GM19099 (cell line): ENCODE results near the gene UPF3A.

Experiments
- POLR2A ChIP-seq: IDR thresholded peaks from 3 replicates; pipeline ENCODE4 v1.6.1; 2011; ENCODE audit warnings: low read depth; ENCODE audit not compliant: insufficient read length; ENCODE audit errors: extremely low read depth

Gene UPF3A

DNA sequence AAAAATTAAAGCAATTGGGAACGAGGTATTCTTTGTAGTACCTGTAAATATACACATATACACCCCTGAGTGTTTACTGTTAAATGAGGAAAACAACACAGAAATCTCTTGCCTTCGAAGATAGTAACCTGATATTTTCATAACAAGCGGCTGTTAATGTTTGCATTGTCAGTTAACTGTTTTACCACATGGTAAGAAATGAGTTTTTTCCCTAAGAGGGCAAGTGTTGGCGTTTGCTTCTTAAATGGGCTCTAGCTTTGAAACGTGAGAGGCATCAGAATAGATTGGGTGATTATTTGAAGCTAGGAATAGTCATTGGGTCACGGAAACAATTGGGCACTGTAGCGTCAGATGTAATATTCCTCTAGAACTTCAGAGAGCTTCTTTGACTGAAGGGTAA lies 22.0 kb upstream of the UPF3A start:
- no peak for TF ChIP-seq POLR2A

DNA sequence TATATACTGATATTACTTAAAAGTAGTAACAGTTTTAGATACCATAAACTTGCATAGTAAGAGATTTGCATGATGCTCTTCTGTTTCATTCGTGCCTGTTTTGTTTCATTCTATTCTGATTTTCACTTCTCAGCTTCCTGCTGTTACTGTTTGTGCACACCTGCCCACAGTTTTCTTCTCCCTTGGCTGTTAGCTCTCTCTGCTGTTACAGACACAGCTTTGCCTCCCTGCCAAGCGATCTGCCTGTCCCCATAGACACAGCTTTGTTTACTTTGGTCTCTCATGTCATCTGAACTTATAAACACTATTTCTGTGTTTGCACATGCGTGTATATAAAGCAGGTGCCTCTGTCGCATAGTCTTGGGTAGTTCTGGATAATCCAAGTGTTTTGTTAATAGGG lies 21.4 kb upstream of the UPF3A start:
- TF ChIP-seq POLR2A, result no peak

DNA sequence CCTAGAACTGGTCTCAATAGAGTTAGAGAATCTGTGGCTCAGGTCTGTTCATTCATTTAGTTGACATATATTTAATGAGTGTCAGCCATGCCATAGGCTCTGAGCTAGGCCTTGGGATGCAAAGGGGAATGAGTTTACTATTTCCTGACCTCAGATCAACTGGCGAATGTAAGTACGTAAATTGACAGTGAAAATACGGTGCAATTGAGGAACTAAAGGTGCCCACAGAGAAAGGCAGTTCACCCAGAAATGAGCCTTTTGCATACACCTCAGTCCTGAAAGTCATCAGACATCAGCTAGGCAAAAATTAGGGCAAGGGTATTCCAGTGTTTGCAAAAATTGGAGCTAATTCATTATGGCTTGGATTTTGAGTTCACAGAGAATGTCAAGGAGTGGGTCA lies 20.6 kb upstream of the UPF3A start:
- no peak for TF ChIP-seq POLR2A

DNA sequence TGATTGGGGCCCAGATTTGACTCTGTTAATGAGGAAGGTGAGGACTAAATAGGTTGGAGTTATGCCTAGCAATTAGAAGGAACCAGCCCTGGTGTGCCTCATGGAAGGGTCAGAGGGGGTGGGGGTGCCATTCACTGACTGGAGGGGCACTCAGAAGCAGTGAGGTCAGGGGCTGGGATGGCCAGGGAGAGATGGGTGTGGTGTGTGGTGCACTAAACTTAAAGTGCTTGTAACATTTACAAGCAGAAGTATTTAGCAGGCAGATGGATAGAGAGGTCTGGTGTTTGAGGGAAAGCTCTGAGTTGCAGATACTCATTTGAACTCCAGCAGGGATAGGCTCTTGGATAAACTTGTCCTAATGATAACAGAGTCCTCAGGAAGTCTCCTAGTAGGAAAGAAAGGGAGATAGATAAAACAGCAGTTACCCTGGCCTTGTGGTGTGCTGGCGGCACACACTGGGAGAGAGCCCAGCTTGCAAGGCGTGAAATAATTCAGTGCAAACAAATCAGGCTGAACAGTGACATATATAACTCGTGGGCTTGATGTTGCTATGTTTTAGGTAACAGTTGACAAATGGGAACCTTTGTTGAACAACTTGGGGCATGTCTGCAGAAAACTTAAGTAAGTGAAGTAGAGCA lies 20.0 kb upstream of the UPF3A start:
- no peak for TF ChIP-seq POLR2A

DNA sequence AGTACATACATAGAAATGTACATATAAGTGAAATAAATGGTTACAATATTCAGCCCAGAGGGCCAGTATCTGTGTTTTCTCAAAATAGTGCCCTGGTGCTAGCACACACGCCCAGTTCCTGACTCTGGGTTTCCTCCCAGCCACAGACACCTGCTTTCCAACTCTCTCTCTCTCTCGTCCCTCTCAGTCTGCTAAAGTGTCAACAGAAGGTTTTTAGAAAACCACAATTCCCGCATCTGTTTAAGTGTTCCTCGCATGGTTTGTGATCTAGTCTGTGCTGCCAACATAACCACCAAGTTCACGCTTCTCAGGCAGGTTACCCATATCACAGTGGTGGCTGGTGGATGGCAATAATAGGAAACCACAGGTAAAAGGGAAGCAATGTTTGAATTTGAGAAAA lies 17.8 kb upstream of the UPF3A start:
- TF ChIP-seq POLR2A, result no peak

DNA sequence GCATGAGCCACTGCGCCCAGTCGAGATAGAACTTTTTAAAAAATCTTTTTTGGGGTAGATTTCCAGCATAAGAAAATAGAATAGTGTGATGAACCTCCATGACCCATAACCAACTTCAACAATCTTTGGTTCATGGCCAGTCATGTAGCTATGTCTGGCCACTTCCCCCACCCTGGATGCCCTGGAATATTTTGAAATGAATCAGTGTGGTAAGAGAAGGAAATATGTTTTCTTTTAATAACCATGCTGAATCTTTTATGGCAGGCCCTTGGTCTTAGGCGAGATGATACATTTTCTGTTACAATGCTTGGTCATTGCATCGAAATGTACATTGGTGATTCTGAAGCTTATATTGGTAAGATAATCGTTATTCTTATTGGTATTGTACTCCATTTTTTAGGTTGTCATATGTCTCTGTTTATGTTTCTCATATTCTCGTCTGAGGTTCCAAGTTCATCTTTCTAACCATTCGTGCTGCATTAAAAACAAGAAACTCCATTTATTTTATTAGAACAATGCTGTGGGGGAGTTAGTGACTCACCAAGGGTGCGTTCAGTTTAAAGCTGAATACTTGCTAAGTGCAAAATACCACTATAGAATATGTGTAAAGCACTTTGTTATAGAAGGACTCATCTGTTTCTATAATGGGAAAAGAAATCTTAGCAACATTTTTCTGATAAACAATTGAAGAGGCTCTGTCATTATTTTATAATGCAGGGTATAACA lies 16.4 kb upstream of the UPF3A start:
- TF ChIP-seq POLR2A, result no peak

DNA sequence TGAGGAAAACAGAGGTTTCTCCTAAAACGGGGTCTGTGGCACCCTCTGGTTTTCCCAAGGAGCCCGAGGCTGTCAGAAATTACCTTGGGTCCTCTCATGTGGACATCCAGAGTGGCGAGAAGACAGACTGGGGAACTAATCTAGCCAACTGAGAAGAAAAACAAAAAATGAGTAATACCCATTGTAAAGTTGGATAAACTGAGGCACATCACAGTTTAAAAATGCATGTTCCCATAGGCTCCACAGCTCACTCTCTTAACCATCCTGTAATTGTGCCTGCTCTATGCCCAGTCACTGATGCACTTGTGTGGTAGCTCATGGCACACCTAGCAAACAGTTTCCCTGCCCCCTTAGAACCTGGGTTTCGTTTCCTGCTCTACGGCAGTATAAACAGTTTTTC lies 15.2 kb upstream of the UPF3A start:
- no peak for TF ChIP-seq POLR2A

DNA sequence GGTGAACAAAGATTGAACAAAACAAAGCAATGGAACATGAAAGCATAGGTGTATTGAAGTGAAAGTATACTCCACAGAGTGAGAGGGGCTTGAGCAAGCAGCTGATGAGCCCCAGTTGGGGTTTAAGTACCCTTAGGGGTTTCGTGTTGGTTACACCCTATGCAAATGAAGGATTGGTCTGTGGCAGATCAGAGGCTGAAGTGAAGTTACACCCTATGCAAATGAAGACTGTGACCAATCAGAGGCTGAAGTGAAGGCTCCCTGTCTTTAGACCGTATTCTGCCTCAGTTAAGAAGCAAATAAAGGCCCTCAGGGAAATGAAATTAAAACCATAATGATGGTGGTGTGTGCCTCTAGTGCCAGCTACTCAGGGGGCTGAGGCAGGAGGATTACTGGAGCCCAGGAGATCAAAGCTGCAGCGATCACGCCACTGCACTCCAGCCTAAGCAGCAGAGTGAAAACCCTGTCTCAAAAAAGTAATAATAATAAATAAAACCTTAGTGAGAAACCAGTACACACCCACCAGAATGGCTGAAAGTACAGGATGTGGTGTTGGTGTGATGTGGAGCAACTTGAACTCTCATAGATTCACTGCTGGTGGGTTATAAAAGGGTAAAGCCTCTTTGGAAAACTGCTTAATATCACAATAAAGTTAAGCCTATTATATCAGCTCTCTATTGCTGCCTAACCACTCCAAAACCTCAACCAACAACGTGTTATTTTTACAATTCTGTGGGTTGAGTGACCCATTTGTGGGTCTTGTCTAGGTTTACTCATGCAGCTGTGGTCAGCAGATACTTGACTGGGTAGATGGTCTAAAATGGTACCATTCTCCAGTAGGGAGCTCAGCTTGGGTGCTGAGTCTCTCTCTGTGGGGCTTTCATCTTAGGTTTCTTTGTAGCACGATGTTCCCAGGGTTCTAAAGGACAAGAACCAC lies 12.8 kb upstream of the UPF3A start:
- no peak for TF ChIP-seq POLR2A

DNA sequence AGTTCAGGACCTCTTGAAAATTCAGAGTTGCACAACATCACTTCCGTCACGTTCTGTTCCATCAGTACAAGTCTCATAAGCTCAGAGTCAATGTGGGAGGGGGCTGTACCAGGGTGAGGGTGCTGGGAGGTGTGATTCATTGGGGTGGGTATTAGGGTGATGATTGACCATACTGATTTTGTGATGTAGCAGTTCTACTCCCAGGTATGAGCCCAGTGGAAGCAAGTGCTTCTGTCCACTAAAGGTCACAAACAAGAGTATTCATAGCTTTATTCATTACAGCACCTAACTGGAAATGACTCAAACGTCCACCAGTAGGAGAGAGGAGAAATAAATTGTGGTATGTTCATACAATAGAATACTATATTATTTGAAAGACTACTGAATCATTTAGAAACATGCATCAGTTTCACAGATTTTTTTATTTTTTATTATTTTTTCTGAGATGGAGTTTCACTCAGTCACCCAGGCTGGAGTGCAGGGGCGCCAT lies 12.1 kb upstream of the UPF3A start:
- TF ChIP-seq POLR2A, result no peak

DNA sequence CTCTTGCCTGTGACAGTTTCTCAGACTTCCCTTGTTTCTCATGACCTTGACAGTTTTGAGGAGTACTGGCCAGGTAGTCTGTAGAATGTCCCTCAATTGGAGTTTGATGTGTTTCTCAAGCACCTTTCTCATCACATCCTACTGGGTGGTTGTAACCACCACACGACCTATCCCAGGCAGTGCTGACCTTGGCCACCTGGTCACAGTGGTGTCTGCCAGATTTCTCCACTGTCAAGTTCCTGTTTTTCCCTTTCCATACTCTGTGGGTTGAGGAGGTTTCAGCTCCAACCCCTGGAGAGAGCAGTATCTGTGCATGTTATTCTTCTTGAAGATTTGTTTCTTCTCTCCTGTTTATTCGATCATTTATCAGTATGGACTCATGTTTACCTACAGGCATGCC lies 8.4 kb upstream of the UPF3A start:
- no peak for TF ChIP-seq POLR2A

DNA sequence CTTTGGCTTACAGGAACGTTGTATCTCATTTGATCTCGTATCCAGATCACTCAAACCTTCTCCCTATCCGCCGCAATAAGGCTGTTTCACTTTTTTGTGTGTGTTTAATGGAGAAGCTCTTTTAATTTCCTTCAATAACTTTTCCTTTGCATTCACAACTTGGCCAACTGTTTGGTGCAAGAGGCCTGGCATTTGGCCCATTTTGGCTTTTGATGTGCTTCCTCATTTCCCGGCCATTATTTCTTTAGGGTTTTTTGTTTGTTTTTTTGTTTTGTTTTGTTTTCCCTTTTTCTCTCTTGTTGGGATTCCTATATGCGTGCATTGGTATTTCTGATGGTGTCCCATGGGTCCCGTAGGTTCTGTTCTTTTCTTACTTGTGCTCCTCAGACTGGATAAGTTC lies 6.1 kb upstream of the UPF3A start:
- no peak for TF ChIP-seq POLR2A

DNA sequence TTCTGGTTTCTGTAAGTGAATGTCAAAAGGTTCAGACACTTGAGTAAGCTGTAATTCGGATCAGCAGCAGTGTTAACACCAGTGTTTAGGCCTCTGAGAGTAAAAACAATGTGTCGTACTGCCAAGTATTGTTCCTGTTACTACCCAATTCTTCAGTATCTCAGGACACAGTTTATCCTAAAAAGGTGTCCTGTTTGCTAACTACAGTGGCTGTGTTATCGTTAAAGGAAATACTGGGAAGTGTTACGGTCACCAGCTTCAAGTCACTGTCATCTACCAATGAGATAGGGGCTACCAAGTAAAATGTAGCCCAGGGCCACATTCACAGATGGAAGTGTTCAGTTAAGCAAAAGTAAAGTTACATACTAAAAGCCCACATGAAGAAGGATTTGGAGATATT lies 2.3 kb upstream of the UPF3A start:
- TF ChIP-seq POLR2A, result no peak

DNA sequence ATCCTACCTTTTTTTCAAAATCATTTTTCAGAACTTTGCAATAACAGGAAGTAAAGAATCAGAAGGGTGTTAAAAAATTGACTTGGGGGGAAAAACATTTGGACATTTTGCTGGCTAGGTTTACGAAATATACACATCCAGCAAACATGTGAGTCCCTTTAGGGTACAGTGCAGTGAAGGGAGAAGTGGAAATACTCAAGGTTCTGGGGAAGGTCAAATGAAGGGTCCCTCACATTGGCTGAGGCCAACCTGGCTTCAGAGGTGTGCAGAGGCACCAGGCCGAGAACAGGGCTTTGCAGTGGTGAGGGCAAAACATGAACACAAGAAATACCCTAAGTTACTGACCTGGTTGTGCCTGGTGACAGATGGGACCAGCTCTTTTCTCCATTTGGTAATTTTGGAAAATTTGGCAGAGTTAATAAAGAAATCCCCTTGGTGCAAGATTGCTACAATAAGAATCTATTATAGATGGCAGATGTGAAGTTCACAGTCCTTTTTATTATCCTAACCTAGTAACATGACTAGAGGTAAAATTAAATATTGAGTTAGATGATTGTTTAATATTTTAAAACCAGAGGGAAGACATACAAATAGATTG lies 1.5 kb upstream of the UPF3A start:
- no peak for TF ChIP-seq POLR2A

DNA sequence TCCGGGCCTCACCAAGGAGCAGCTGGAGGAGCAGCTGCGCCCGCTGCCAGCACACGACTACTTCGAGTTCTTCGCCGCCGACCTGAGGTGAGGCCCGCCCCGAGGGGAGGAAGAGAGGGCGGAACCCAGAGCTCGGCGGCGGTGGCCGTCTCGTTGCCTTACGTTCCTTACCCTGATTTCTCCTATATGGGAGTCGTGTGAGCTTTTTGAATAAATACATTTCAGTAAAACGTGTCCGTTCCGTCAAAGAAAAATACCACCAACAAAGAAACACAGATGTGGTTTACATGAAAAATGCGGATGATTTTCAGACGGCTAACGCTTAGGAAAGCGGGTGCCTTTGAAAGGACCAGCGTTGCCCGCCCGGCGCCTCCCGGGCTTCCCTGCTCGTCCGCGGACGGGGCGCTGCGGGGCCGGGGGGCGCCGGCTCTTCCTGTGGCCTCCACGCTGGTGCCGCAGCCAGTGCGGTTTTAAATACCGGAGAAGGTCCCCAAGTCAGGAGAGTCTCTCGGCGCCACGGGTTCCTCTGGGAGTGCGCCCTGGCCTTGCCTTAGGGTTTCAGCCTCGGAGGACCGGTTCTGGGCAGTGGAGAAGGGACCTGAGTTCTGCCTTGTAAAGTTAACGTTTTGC lies 755 bp downstream of the UPF3A start:
- peak; percentile 42 for TF ChIP-seq POLR2A

DNA sequence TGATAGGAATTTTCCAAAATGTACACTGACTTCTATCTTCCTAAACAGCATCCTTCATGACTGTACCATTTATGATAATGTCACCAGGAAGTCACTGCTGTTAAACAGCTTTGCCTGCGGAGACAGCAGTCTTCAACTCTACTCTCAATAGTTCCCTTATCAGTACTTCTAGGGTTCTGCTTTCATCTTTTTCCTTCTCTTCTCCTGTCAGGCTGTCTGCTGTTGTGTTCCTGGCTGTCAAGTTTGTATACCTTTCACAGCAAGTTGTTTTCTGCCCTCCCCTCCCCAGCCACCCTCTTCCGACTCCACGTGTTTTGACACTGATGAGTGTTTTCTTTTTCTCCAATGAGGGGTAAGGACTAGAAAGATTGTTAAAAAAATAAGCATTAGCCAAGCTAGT lies 2.2 kb downstream of the UPF3A start:
- TF ChIP-seq POLR2A, result no peak
